Measurements from ENCODE around the gene AOAH.

The AOAH gene

GRCh38 chr7:36549029-36549428 lies 175.3 kb downstream of the AOAH start:
- no peak for TF ChIP-seq CTCF (IDR thresholded peaks at IDR 0.05)
- Histone ChIP-seq H3K27ac (no peak overlapping the region), H3K27me3 (no peaks in the 10 kb centered on the region), H3K4me3 (ENCODE audit: low read depth in 1 of 2, low read length in 1 of 2) (no peak overlapping the region), H3K4me1 (ENCODE audit: control insufficient read depth in 1 of 2, insufficient read depth in 1 of 2, low read depth in 1 of 2, low read length in 1 of 2) (no peaks in the 10 kb centered on the region), H3K9me3 (no peaks in the 10 kb centered on the region), H3K36me3 (peaks cover 67% of the 10 kb centered on the region)

GRCh38 chr7:36547416-36547815 lies 176.9 kb downstream of the AOAH start:
- Histone ChIP-seq H3K27ac (no peak overlapping the region), H3K36me3 (peaks cover 82% of the 10 kb centered on the region), H3K4me3 (ENCODE audit: low read depth in 1 of 2, low read length in 1 of 2) (no peak overlapping the region), H3K4me1 (ENCODE audit: control insufficient read depth in 1 of 2, insufficient read depth in 1 of 2, low read depth in 1 of 2, low read length in 1 of 2) (no peaks in the 10 kb centered on the region), H3K9me3 (no peaks in the 10 kb centered on the region), H3K27me3 (no peaks in the 10 kb centered on the region)
- TF ChIP-seq CTCF (IDR thresholded peaks at IDR 0.05), result no peak

- no peaks in the 10 kb centered on the region for H3K4me1 ChIP-seq (ENCODE audit: control insufficient read depth in 1 of 2, insufficient read depth in 1 of 2, low read depth in 1 of 2, low read length in 1 of 2)
- peak overlapping the region; percentile 42 for H3K27ac ChIP-seq
- H3K4me3 ChIP-seq (ENCODE audit: low read depth in 1 of 2, low read length in 1 of 2), result no peak overlapping the region
- H3K9me3 ChIP-seq, result no peaks in the 10 kb centered on the region
- no peaks in the 10 kb centered on the region for H3K27me3 ChIP-seq
- no peak for TF ChIP-seq CTCF (IDR thresholded peaks at IDR 0.05)
- H3K36me3 ChIP-seq, result peaks cover 92% of the 10 kb centered on the region
Measured at GRCh38 chr7:36546331-36546730, 178.0 kb downstream of the AOAH start.

GRCh38 chr7:36545291-36545690 lies 179.0 kb downstream of the AOAH start:
- Histone ChIP-seq H3K27me3 (no peaks in the 10 kb centered on the region), H3K36me3 (peaks cover 97% of the 10 kb centered on the region), H3K4me3 (ENCODE audit: low read depth in 1 of 2, low read length in 1 of 2) (no peak overlapping the region), H3K27ac (peak overlapping the region; percentile 42), H3K9me3 (no peaks in the 10 kb centered on the region), H3K4me1 (ENCODE audit: control insufficient read depth in 1 of 2, insufficient read depth in 1 of 2, low read depth in 1 of 2, low read length in 1 of 2) (no peaks in the 10 kb centered on the region)
- no peak for TF ChIP-seq CTCF (IDR thresholded peaks at IDR 0.05)

GRCh38 chr7:36538126-36538525 lies 186.2 kb downstream of the AOAH start:
- no peak for TF ChIP-seq CTCF (IDR thresholded peaks at IDR 0.05)
- Histone ChIP-seq H3K9me3 (no peaks in the 10 kb centered on the region), H3K4me1 (ENCODE audit: control insufficient read depth in 1 of 2, insufficient read depth in 1 of 2, low read depth in 1 of 2, low read length in 1 of 2) (no peaks in the 10 kb centered on the region), H3K36me3 (peaks cover 100% of the 10 kb centered on the region), H3K27me3 (no peaks in the 10 kb centered on the region), H3K27ac (no peak overlapping the region), H3K4me3 (ENCODE audit: low read depth in 1 of 2, low read length in 1 of 2) (no peak overlapping the region)
